Heart left ventricle (tissue), 16 donors: Measurements from ENCODE around the gene SPTBN1. TPM values are rescaled to one million over a fixed set of nuclear protein-coding genes. Genes with fewer than 3 reads are reported as not detected.
A peak's percentile ranks its signal among the peaks of the same experiment; 100 is the strongest.
"Not testable (repeated sequence)": the region's sequence is repeated elsewhere in the genome, so short reads cannot be mapped to it uniquely, and the experiment has no call there.

ENCODE experiments used
- ATAC-seq, 4 donors: fragments of 200-7000 bp; cut with Tn5 transposase; one replicate each; pipeline ENCODE4 v1.9.1; 2020 to 2022; ENCODE audit warnings: moderate library complexity in 4 of 4, mild to moderate bottlenecking in 3 of 4, moderate number of reproducible peaks in 1 of 4
- DNase-seq, 5 donors: peaks; one replicate each; pipeline ENCODE4 v3.0.0-alpha.2; 2020
- H3K27ac ChIP-seq, 12 donors: fragments of 200-600 bp; sonication (generic) in 4 of 12; one replicate each; pipeline versions ENCODE4 v1.5.0 to v1.8.0; 2016 to 2022; ENCODE audit warnings: mild to moderate bottlenecking in 2 of 12
- H3K27me3 ChIP-seq, 9 donors: fragments of 200-600 bp; sonication (generic) in 2 of 9; one replicate each; pipeline versions ENCODE4 v1.5.1 to v1.8.0; 2016 to 2022; ENCODE audit warnings: mild to moderate bottlenecking in 3 of 9
- H3K36me3 ChIP-seq, 9 donors: fragments of 200-600 bp; sonication (generic) in 2 of 9; one replicate each; pipeline versions ENCODE4 v1.5.0 to v1.8.0; 2018 to 2022; ENCODE audit warnings: mild to moderate bottlenecking in 2 of 9
- H3K4me1 ChIP-seq, 12 donors: fragments of 200-600 bp; sonication (generic) in 4 of 12; one replicate each; pipeline versions ENCODE4 v1.5.0 to v1.8.0; 2016 to 2022; ENCODE audit warnings: mild to moderate bottlenecking in 3 of 12
- H3K4me3 ChIP-seq, 12 donors: fragments of 200-600 bp; sonication (generic) in 4 of 12; one replicate each; pipeline versions ENCODE4 v1.5.0 to v1.8.0; 2017 to 2022; ENCODE audit warnings: mild to moderate bottlenecking in 9 of 12, moderate library complexity in 4 of 12
- H3K9me3 ChIP-seq, 12 donors: fragments of 200-600 bp; sonication (generic) in 4 of 12; one replicate each; pipeline versions ENCODE4 v1.5.0 to v1.8.0; 2016 to 2022; ENCODE audit warnings: mild to moderate bottlenecking in 1 of 12
- POLR2A ChIP-seq, 2 donors: fragments of 450-650 bp; IDR thresholded peaks; one replicate each; pipeline ENCODE4 v1.6.1; 2017; ENCODE audit warnings: antibody characterized with exemption in 2 of 2, mild to moderate bottlenecking in 2 of 2, moderate library complexity in 2 of 2
- WGBS, 4 donors: extraction: QIAGEN DNeasy Blood & Tissue Kit in 2 of 4; methylation state at CpG; one replicate each; pipeline versions ENCODE4 v1.1.5 to v1.1.7; 2013 to 2018; 5-methylcytosine and 5-hydroxymethylcytosine counted together
- intact Hi-C, 10 donors: fragments of 100-400 bp; cut with DNase I; formaldehyde crosslinking; loops; one replicate each; pipeline versions ENCODE4 v1.11.1 to v1.14.2; 2022
- polyA plus RNA-seq, 2 donors: library from polyadenylated mRNA; stranded (reverse); fragments of 200-250 nt; gene quantifications; one replicate each; pipeline ENCODE4 v1.2.3, GENCODE V29; 2013
- total RNA-seq, 9 donors: library from RNA; depleted of rRNA in 2 of 9; stranded (reverse); fragments of >200 nt in 2 of 9; fragmentation: NEBNext Ultra II Directional in 3 of 9; extraction: Animal tissue kit (Norgen Biotek cat#: 25700) in 3 of 9; gene quantifications; one replicate each; pipeline versions ENCODE4 v1.1.0 to v1.2.4, GENCODE V29; 2016 to 2023
- TF ChIP-seq, protein P1 (sequence below), 12 donors: fragments of 200-600 bp; sonication (generic) in 4 of 12; IDR thresholded peaks; one replicate each; pipeline versions ENCODE4 v1.5.0 to v1.8.0; 2018 to 2022; ENCODE audit warnings: antibody characterized with exemption in 12 of 12, mild to moderate bottlenecking in 5 of 12
- donor health status: ischemic (EF 13 %, LVEDD 7.1; RV severe dilation, severe dysfunction).
- donor health status: healthy with polysubstance abuse.
- donor health status: DM: no; HTN: yes; CAD: no.
- donor health status: DM: no; HTN: no; CAD: no.
- donor health status: ischemic (EF 25% LVEDD 6.9; RV normal size, moderate dysfunction).
- donor health status: ischemic (EF 25% LVEDD 5.7; RV mildly dilated, moderate dysfunction).
- donor health status: healthy.
- donor health status: DM: yes; HTN: yes; CAD: no.
- donor health status: ischemic (EF 35%, LVEDD 5.7; RV mildly dilated, moderate dysfunction).
- donor health status: nonischemic (EF 11% LVEDD 7.7; RV severe dilation, severe dysfunction).
- donor health status: DM: yes; HTN: yes; CAD: no.
- donor health status: PGD.
- donor health status: ischemic (EF 29% LVEDD 5.4; RV normal size, mild dysfunction).
- donor health status: nonischemic (EF 23%, LVEDD 6.1; RV moderate dilation, normal function).

SPTBN1 gene
- total and polyA plus RNA-seq, 11 donors = 124 to 659 (median 422) TPM

DNA sequence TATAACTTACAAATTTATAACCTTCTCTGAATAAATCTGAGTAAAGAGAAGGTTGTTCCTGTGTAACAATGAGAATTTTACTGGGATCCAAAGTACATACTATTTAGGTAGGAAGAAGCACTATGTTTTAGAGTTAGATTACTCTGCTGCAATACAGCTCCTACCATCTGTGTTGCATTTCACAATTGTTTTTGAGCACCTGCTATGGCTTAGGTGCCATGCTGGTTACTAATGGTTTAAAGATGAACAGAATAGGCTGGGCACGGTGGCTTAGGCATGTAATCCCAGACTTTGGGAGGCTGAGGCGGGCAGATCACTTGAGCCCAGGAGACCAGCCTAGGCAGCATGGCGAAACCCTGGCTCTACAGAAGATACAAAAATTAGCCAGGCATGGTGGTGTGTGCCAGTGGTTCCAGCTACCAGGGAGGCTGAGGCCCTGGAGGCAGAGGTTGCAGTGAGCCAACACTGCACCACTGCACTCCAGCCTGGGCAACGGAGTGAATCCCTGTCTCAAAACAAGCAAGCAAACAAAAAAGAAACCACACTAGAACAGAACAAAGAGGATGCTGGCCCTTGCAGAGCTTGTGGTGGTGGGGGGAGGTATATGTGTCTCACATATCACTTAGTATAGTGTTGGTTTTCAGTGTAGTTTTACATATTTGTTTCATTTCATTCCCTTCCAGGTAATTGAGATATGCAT lies 56.7 kb downstream of the SPTBN1 start:
- Histone ChIP-seq H3K36me3 (peaks cover 0 to 18% (median 0%) of the 10 kb centered on the region in 9 donors), H3K4me3 (no peak overlapping the region), H3K4me1 (peaks cover 22 to 99% (median 80%) of the 10 kb centered on the region in 12 donors), H3K9me3 (no peaks in the 10 kb centered on the region), H3K27me3 (no peaks in the 10 kb centered on the region), H3K27ac (peak overlapping the region in 2 of 12 donors; percentile 11 to 12)
- 66 to 79% (median 72%) methylated on average over 4 of the region's 4 CpGs for WGBS, 4 donors
- peak in 2 of 4 donors; percentile 5 to 12 for ATAC-seq
- intact Hi-C loops = loop anchor here in 1 of 10 donors (10.0 kb wide), 1 partner anchor 178 kb away; a partner anchor contains a TSS
- TF ChIP-seq POLR2A (IDR thresholded peaks at IDR 0.05) = no peak
- TF ChIP-seq, protein P1, sequence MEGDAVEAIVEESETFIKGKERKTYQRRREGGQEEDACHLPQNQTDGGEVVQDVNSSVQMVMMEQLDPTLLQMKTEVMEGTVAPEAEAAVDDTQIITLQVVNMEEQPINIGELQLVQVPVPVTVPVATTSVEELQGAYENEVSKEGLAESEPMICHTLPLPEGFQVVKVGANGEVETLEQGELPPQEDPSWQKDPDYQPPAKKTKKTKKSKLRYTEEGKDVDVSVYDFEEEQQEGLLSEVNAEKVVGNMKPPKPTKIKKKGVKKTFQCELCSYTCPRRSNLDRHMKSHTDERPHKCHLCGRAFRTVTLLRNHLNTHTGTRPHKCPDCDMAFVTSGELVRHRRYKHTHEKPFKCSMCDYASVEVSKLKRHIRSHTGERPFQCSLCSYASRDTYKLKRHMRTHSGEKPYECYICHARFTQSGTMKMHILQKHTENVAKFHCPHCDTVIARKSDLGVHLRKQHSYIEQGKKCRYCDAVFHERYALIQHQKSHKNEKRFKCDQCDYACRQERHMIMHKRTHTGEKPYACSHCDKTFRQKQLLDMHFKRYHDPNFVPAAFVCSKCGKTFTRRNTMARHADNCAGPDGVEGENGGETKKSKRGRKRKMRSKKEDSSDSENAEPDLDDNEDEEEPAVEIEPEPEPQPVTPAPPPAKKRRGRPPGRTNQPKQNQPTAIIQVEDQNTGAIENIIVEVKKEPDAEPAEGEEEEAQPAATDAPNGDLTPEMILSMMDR (IDR thresholded peaks at IDR 0.05) = no peak
- no peak for DNase-seq

DNA sequence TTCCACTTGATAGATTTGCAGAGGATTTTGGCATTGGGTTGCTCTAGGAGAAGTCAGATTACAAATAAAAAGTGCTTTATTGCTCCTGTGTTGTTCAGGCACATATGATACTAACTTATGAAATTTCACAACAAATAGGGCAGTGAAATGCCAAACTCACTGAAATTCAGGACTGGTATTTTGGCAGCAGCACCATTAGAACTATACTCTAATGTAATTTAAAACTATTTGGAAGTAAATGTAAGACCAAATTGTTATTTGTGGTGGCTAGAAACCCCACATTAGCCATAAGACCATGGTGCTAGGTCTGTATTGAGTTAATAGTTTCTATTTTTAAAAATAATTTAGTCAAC lies 57.2 kb downstream of the SPTBN1 start:
- Histone ChIP-seq H3K4me3 (no peak overlapping the region), H3K4me1 (peaks cover 19 to 99% (median 80%) of the 10 kb centered on the region in 12 donors), H3K27me3 (no peaks in the 10 kb centered on the region), H3K27ac (peak overlapping the region in 2 of 12 donors; percentile 11 to 12), H3K36me3 (peaks cover 0 to 18% (median 0%) of the 10 kb centered on the region in 9 donors), H3K9me3 (no peaks in the 10 kb centered on the region)
- intact Hi-C loops = loop anchor here in 1 of 10 donors (10.0 kb wide), 1 partner anchor 179 kb away; a partner anchor contains a TSS
- ATAC-seq = no peak
- TF ChIP-seq POLR2A (IDR thresholded peaks at IDR 0.05) = no peak
- TF ChIP-seq, protein P1 (IDR thresholded peaks at IDR 0.05) = no peak
- DNase-seq = no peak

DNA sequence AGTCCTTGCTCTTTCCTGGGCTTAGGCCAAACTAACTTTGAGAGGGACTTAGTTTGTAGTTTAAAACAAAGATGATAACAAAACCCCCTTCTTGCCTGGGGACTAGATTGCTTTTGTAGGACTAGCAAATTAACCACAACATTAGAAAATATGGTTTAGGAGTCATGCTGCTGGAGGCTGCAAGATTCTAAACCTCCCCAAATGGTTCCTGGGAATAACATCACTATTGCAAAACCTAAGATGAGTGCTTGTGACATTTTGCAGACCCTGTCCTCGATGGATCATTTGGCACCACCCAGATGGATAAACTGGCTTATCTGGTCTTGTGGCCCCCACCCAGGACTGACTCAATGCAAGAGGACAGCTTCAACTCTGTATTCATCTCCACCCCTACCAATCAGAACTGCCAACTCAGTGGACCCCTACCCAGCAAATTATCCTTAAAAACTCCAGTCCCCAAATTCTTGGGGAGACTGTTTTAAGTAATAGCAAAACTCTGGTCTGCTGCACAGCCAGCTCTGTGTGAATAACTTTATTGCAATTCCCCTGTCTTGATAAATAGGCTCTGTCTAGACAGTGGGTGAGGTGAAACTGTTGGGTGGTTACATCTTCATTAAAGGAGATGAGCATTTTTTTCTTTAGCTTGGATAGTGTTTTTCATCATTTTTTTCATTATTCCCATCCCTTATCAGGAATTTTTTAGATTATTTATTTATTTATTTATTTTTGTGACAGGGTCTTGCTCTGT lies 58.9 kb downstream of the SPTBN1 start:
- Histone ChIP-seq H3K4me3 (no peak overlapping the region), H3K36me3 (peaks cover 0 to 18% (median 0%) of the 10 kb centered on the region in 9 donors), H3K9me3 (no peaks in the 10 kb centered on the region), H3K27ac (peak overlapping the region in 1 of 12 donors; percentile 27), H3K4me1 (peaks cover 11 to 99% (median 80%) of the 10 kb centered on the region in 12 donors), H3K27me3 (no peaks in the 10 kb centered on the region)
- peak in 3 of 4 donors; percentile 11 to 53 (median 43) for ATAC-seq
- TF ChIP-seq POLR2A (IDR thresholded peaks at IDR 0.05) = no peak
- TF ChIP-seq, protein P1 (IDR thresholded peaks at IDR 0.05) = no peak
- DNase-seq = no peak
- WGBS, 4 donors = 0 to 15% (median 11%) methylated on average over 1 of the region's 1 CpG
- intact Hi-C loops = loop anchor here in 1 of 10 donors (10.0 kb wide), 1 partner anchor 180 kb away; a partner anchor contains a TSS

DNA sequence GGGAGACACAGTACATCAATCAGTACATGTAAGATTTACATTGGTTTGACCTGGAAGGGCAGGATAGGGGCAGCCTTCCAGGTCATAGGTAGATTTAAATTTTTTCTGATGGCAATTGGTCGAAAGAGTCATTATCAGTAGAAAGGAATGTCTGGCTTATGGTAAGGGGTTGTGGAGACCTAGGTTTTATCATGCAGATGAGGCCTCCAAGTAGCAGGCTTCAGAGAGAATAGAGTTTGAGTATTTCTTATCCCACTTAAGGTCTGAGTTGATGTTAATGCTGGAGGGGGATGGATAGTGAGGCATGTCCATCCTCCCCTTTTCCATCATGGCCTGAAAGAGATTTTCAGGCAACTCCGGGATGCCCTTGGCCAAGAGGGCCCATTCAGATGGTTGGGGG lies 60.7 kb downstream of the SPTBN1 start:
- no peak overlapping the region for H3K4me3 ChIP-seq
- no peak overlapping the region for H3K27ac ChIP-seq
- ATAC-seq (no peak), DNase-seq (no peak)
- intact Hi-C loops = loop anchor here in 1 of 10 donors (10.0 kb wide), 1 partner anchor 182 kb away; a partner anchor contains a TSS
- H3K4me1 ChIP-seq = peaks cover 6 to 97% (median 79%) of the 10 kb centered on the region in 12 donors
- 43 to 59% (median 53%) methylated on average over 2 of the region's 2 CpGs for WGBS, 4 donors
- peaks cover 0 to 25% (median 0%) of the 10 kb centered on the region in 9 donors for H3K36me3 ChIP-seq
- H3K9me3 ChIP-seq = no peaks in the 10 kb centered on the region
- no peaks in the 10 kb centered on the region for H3K27me3 ChIP-seq
- TF ChIP-seq, protein P1 (IDR thresholded peaks at IDR 0.05) = no peak
- TF ChIP-seq POLR2A (IDR thresholded peaks at IDR 0.05) = no peak

DNA sequence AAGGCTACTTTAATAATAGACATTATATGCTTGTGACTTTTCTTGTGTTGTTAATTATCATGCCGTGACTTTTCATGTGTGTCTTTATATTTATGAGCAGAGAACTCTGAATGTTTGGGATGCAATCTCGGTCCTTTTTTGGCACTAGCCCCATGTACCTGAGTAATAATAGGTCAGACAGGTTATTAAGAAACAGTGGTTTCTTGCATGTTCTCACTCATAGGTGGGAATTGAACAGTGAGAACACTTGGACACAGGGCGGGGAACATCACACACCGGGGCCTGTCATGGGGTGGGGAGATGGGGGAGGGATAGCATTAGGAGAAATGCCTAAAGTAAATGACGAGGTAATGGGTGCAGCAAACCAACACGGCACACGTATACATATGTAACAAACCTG lies 61.9 kb downstream of the SPTBN1 start:
- H3K9me3 ChIP-seq, ATAC-seq, H3K4me3 ChIP-seq, H3K27me3 ChIP-seq, DNase-seq: not testable (repeated sequence)
- Histone ChIP-seq H3K36me3 (peaks cover 0 to 28% (median 0%) of the 10 kb centered on the region in 9 donors), H3K27ac (peak overlapping the region in 1 of 12 donors; percentile 37), H3K4me1 (peaks cover 6 to 91% (median 78%) of the 10 kb centered on the region in 12 donors)
- intact Hi-C loops = loop anchor here in 1 of 10 donors (10.0 kb wide), 1 partner anchor 183 kb away; a partner anchor contains a TSS
- WGBS, 4 donors = 35 to 57% (median 39%) methylated on average over 7 of the region's 7 CpGs
